HuH-7.5 (cell line): ENCODE data around the gene LBP.
"Not testable (repeated sequence)": the region's sequence is repeated elsewhere in the genome, so short reads cannot be mapped to it uniquely, and the experiment has no call there.

Experiments used
- DNase-seq: peaks from one replicate; pipeline ENCODE4 v3.0.0; 2011; ENCODE audit warnings: low spot score

Gene LBP

GRCh38 chr20:38402089-38402488, 55.8 kb downstream of the LBP start:
- no peak for DNase-seq

DNA sequence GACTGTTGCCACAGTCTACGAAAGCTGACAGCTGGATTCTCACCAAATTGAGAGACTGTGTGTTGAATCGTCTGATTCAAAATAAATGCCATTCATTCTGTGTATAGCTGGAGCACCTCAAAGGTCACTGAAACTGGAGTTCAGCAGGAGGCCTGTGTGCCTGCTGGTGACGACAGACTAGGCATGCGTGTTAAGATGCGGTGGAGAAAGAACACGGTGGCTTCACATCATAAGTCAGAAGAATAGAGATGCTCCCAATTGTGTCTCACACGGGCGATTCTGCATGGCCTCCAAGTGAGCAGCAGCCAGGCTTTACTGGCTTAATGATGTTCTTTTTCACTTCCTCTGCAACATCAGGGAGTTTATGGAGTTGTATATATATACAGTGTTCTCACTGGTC, 56.5 kb downstream of the LBP start:
- DNase-seq, result no peak

DNA sequence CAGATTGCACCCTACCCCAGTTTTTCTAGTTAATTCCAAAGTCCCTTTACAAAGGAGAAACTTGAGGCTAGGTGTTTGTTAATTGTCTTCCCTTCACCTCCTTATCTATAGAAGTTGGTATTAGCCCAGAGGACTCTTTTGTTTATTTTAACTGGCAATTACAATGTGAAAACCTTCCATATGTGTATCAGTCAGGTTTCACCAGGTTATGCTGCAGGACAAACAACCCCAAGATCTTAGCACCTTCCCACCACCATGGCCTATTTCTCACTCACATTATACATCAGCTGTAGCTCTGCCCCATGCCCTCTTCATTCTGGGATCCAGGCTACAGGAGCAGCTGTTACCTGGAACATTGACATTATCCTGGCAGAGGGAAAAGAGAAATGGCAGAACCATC, 57.7 kb downstream of the LBP start:
- no peak for DNase-seq

DNA sequence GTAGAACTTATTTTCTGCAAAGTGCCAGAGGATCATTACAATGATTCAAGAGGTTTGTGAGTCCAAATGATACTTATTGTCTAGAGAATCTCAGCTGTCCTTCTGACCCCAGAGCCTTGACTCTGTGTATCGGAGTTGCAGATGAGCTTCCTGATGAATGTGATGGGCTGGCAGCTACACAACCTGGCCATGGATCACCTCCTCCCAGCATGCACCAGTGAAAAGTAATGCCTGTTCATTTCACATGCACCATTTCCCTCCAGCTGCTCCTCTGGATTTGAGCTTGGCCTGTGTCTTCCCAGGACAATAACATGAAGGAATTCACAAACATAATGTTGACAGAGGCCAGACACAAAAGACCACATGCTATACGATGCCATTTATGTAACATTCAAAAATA, 58.9 kb downstream of the LBP start:
- DNase-seq, result no peak

- DNase-seq, result no peak
Observed at GRCh38 chr20:38406476-38406875, 60.2 kb downstream of the LBP start.

GRCh38 chr20:38407321-38407720, 61.0 kb downstream of the LBP start:
- no peak for DNase-seq

- not testable (repeated sequence) for DNase-seq
Observed at GRCh38 chr20:38407822-38408221, 61.5 kb downstream of the LBP start.

- DNase-seq, result no peak
Observed at GRCh38 chr20:38412877-38413577, 66.7 kb downstream of the LBP start.

DNA sequence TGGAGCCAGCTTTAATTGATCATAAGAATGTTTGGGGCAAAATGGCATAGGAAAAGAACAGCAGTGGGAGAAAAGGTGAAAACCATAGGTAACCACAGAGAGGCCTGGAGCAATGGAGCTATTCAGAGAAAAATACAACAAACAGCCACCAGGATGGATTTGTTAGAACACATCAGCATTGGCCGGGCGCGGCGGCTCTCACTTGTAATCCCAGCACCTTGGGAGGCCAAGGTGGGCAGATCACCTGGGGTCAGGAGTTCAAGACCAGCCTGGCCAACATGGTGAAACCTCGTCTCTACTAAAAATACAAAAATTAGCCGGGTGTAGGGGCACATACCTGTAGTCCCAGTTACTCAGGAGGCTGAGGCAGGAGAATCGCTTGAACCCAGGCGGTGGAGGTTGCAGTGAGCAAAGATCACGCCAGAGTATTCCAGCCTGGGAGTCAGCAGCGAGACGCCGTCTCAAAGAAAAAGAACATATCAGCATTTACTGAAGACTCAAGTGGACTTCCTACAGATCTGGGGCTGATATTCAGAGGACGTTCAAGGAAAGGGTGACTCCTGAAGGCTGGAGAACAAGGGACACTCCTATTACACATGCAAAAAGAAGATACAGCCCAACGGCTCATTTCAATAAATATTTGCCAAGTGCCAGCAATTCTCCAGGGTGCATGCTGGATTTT, 68.6 kb downstream of the LBP start:
- DNase-seq, result no peak

- no peak for DNase-seq
Observed at GRCh38 chr20:38418509-38419204, 72.4 kb downstream of the LBP start.

GRCh38 chr20:38420388-38421085, 74.3 kb downstream of the LBP start:
- DNase-seq, result no peak

GRCh38 chr20:38421915-38422314, 75.6 kb downstream of the LBP start:
- no peak for DNase-seq

DNA sequence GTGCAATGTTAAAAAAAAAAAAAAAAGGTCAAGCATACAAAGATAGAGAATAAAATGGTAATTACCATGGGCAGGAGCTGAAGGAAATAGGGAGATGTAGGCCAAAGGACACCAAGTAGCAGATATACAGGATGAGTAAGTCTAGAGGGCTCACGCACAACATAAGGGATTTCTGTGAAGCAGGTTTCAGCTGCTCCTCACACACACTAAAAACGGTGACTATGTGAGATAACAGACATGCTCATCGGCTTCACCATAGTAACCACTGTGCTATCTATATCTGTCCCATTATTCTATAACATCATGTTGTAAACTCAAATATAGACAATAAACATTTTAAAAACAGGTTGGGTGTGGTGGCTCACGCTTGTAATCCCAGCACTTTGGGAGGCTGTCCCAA, 77.3 kb downstream of the LBP start:
- no peak for DNase-seq

GRCh38 chr20:38424401-38424800, 78.1 kb downstream of the LBP start:
- no peak for DNase-seq

DNA sequence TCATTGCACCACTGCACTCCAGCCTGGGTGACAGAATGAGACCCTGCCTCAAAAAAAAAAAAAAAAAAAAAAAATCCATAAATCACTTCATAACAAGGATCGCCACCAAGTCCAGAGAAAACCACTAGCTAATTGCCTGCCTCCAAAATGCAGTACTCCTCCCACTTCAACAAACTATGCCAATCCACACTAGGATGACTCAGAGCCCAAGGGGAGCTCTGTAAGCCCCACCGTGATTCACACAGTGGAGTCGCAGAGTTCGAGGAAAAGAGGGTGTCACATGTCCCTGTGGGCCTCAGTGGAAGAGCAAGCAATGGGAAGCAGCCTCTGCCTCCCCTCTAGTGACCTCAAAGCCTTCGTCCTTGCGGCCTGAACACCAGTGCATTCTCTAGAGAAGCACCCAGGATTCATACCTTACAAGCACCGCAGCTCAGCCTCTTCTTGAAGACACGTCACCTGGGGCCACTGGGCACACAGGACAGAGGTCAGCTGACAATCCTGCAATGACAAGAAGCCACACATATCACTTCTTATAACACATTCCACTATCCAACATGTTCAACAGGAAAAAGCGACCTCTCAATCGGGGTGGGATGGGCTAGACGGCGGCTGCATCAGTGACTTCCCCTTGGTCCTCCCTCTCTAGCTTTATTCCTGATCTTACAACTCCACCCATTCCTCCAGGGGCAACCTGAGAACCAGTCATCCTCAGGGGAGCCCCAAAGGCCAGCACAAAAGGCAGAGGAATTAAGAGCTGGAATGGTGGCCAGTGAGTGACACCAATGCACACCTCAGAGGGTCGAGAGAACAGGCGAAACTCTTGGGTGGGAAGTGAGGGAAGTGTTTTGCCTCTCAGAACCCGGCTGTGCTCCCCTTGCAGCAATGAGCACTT, 80.0 kb downstream of the LBP start:
- no peak for DNase-seq
